ENCODE results near the gene CSTF3.

GRCh38 chr11:33067294-33067693 lies 94.0 kb downstream of the CSTF3 start:
- TF ChIP-seq CTCF (IDR thresholded peaks at IDR 0.05; ENCODE audit: poor library complexity, severe bottlenecking) (no peak), RAD21 (conservative IDR thresholded peaks at IDR 0.05) (no peak), REST (IDR thresholded peaks at IDR 0.05; ENCODE audit: borderline replicate concordance) (no peak), EZH2 (IDR thresholded peaks at IDR 0.05; ENCODE audit: borderline replicate concordance, insufficient read depth, low read length, poor library complexity, severe bottlenecking) (no peak)
